Activated T-cell treated with anti-CD3 and anti-CD28 coated beads, Interleukin-2, amount 50 U/mL, for 72 hours (primary cell): ENCODE data around the gene TBC1D9B. TPM values are rescaled to one million over a fixed set of nuclear protein-coding genes. Genes with fewer than 3 reads are reported as not detected.

Experiments used
- ATAC-seq, 2 donors: fragments of 150-1000 bp; cut with Tn5 transposase; replicated peaks in 1 of 2; 2 replicates each; pipeline ENCODE4 v1.10.0; 2021; ENCODE audit warnings: moderate library complexity in 2 of 2, mild to moderate bottlenecking in 1 of 2
- DNase-seq, 2 donors: peaks; one replicate each; pipeline ENCODE4 v3.0.0; 2021 to 2022; ENCODE audit warnings: mixed read lengths in 1 of 2
- H3K27ac Mint-ChIP-seq: one replicate; pipeline ENCODE4 v1.8.0; 2022; ENCODE audit warnings: mild to moderate bottlenecking, moderate library complexity, mixed read lengths
- H3K27me3 Mint-ChIP-seq: one replicate; pipeline ENCODE4 v1.8.0; 2022; ENCODE audit warnings: low read depth, mixed read lengths
- H3K36me3 Mint-ChIP-seq, 2 donors: one replicate each; pipeline ENCODE4 v1.8.0; 2022; ENCODE audit warnings: mixed read lengths in 2 of 2, mild to moderate bottlenecking in 1 of 2; ENCODE audit not compliant: insufficient read depth in 2 of 2
- H3K4me1 Mint-ChIP-seq: one replicate; pipeline ENCODE4 v1.8.0; 2022; ENCODE audit warnings: low read depth, mixed read lengths
- H3K4me3 Mint-ChIP-seq, 2 donors: one replicate each; pipeline ENCODE4 v1.8.0; 2022; ENCODE audit warnings: mild to moderate bottlenecking in 2 of 2, mixed read lengths in 2 of 2, moderate library complexity in 2 of 2
- H3K9me3 Mint-ChIP-seq, 2 donors: one replicate each; pipeline ENCODE4 v1.8.0; 2022; ENCODE audit warnings: mixed read lengths in 2 of 2
- total RNA-seq, 2 donors: library from RNA; stranded (reverse); gene quantifications; one replicate each; pipeline ENCODE4 v1.2.3, GENCODE V29; 2022

The TBC1D9B gene
- total RNA-seq, 2 donors from 2014 or later = 62.5 to 72.3 TPM

GRCh38 chr5:179868541-179868940 is 39.2 kb downstream of the TBC1D9B start:
- H3K4me3 Mint-ChIP-seq = no peak overlapping the region
- H3K36me3 Mint-ChIP-seq = peaks cover 3% of the 10 kb centered on the region in 2 donors
- no peak overlapping the region for H3K27ac Mint-ChIP-seq
- ATAC-seq = no peak
- no peaks in the 10 kb centered on the region for H3K27me3 Mint-ChIP-seq
- H3K4me1 Mint-ChIP-seq = no peaks in the 10 kb centered on the region
- DNase-seq = no peak
- no peaks in the 10 kb centered on the region for H3K9me3 Mint-ChIP-seq

- Mint-ChIP-seq H3K36me3 (peaks cover 3 to 5% of the 10 kb centered on the region in 2 donors), H3K4me3 (no peak overlapping the region), H3K27ac (peak overlapping the region; percentile 53), H3K9me3 (no peaks in the 10 kb centered on the region), H3K27me3 (no peaks in the 10 kb centered on the region), H3K4me1 (no peaks in the 10 kb centered on the region)
- ATAC-seq = no peak
- no peak for DNase-seq
Observed at GRCh38 chr5:179867476-179867875, 40.2 kb downstream of the TBC1D9B start.

GRCh38 chr5:179867079-179867465 is 40.6 kb downstream of the TBC1D9B start:
- Mint-ChIP-seq H3K27me3 (no peaks in the 10 kb centered on the region), H3K4me1 (no peaks in the 10 kb centered on the region), H3K4me3 (no peak overlapping the region), H3K36me3 (peaks cover 3 to 7% of the 10 kb centered on the region in 2 donors), H3K9me3 (no peaks in the 10 kb centered on the region), H3K27ac (peak overlapping the region; percentile 53)
- DNase-seq (no peak), ATAC-seq (no peak)

GRCh38 chr5:179866241-179867078 is 41.2 kb downstream of the TBC1D9B start:
- peaks cover 3 to 8% of the 10 kb centered on the region in 2 donors for H3K36me3 Mint-ChIP-seq
- H3K4me1 Mint-ChIP-seq = no peaks in the 10 kb centered on the region
- no peaks in the 10 kb centered on the region for H3K9me3 Mint-ChIP-seq
- no peaks in the 10 kb centered on the region for H3K27me3 Mint-ChIP-seq
- H3K4me3 Mint-ChIP-seq = no peak overlapping the region
- peak; percentile 61 to 66 for ATAC-seq
- peak; percentile 23 to 40 for DNase-seq
- H3K27ac Mint-ChIP-seq = no peak overlapping the region

- Mint-ChIP-seq H3K27me3 (no peaks in the 10 kb centered on the region), H3K4me1 (peaks cover under 1% of the 10 kb centered on the region), H3K4me3 (no peak overlapping the region), H3K27ac (no peak overlapping the region), H3K36me3 (peaks cover 3 to 10% of the 10 kb centered on the region in 2 donors), H3K9me3 (no peaks in the 10 kb centered on the region)
- ATAC-seq (no peak), DNase-seq (no peak)
Observed at GRCh38 chr5:179865491-179866240, 42.0 kb downstream of the TBC1D9B start.

GRCh38 chr5:179864686-179865085 is 43.0 kb downstream of the TBC1D9B start:
- Mint-ChIP-seq H3K4me1 (peaks cover 10% of the 10 kb centered on the region), H3K36me3 (peaks cover 3 to 10% of the 10 kb centered on the region in 2 donors), H3K4me3 (no peak overlapping the region), H3K27ac (no peak overlapping the region), H3K27me3 (no peaks in the 10 kb centered on the region), H3K9me3 (no peaks in the 10 kb centered on the region)
- DNase-seq = no peak
- ATAC-seq = no peak

GRCh38 chr5:179863449-179864085 is 44.1 kb downstream of the TBC1D9B start:
- Mint-ChIP-seq H3K4me1 (peaks cover 14% of the 10 kb centered on the region), H3K9me3 (no peaks in the 10 kb centered on the region), H3K27me3 (no peaks in the 10 kb centered on the region), H3K4me3 (no peak overlapping the region), H3K36me3 (peaks cover 3 to 10% of the 10 kb centered on the region in 2 donors), H3K27ac (no peak overlapping the region)
- ATAC-seq (no peak), DNase-seq (no peak)

- H3K4me1 Mint-ChIP-seq = peaks cover 17% of the 10 kb centered on the region
Observed at GRCh38 chr5:179862891-179863290, 44.8 kb downstream of the TBC1D9B start.

GRCh38 chr5:179862296-179862695 is 45.4 kb downstream of the TBC1D9B start:
- Mint-ChIP-seq H3K27ac (no peak overlapping the region), H3K4me1 (peaks cover 23% of the 10 kb centered on the region), H3K36me3 (peaks cover 3 to 10% of the 10 kb centered on the region in 2 donors), H3K27me3 (no peaks in the 10 kb centered on the region), H3K9me3 (no peaks in the 10 kb centered on the region), H3K4me3 (no peak overlapping the region)
- ATAC-seq = no peak
- DNase-seq = no peak

More at GRCh38 chr5:179862891-179863290, 44.8 kb downstream of the TBC1D9B start:
- H3K36me3 Mint-ChIP-seq = peaks cover 3 to 10% of the 10 kb centered on the region in 2 donors
- ATAC-seq = no peak
- no peaks in the 10 kb centered on the region for H3K27me3 Mint-ChIP-seq
- H3K4me3 Mint-ChIP-seq = no peak overlapping the region
- no peak overlapping the region for H3K27ac Mint-ChIP-seq
- H3K9me3 Mint-ChIP-seq = no peaks in the 10 kb centered on the region
- no peak for DNase-seq

GRCh38 chr5:179860301-179860700 is 47.4 kb downstream of the TBC1D9B start:
- ATAC-seq (no peak), DNase-seq (no peak)
- Mint-ChIP-seq H3K4me1 (peaks cover 30% of the 10 kb centered on the region), H3K27ac (peak overlapping the region; percentile 48), H3K9me3 (no peaks in the 10 kb centered on the region), H3K36me3 (peaks cover 3 to 10% of the 10 kb centered on the region in 2 donors), H3K27me3 (no peaks in the 10 kb centered on the region), H3K4me3 (peak overlapping the region; percentile 64 to 87)

GRCh38 chr5:179858586-179859427 is 48.9 kb downstream of the TBC1D9B start, which contains the start of gene MRNIP:
Gene MRNIP (minus strand): TSS chr5:179858817. CDS start chr5:179858796, 21 bp downstream.
- peaks cover 33% of the 10 kb centered on the region for H3K4me1 Mint-ChIP-seq
- no peaks in the 10 kb centered on the region for H3K27me3 Mint-ChIP-seq
- peak within 1 kb of the TSS; percentile 88 for H3K27ac Mint-ChIP-seq
- ATAC-seq (peak; percentile 95 to 97), DNase-seq (peak; percentile 95)
- H3K4me3 Mint-ChIP-seq = peak within 1 kb of the TSS; percentile 87 to 99
- H3K36me3 Mint-ChIP-seq = peaks cover 2 to 8% of the 10 kb centered on the region in 2 donors
- no peaks in the 10 kb centered on the region for H3K9me3 Mint-ChIP-seq

- no peaks in the 10 kb centered on the region for H3K27me3 Mint-ChIP-seq
- H3K27ac Mint-ChIP-seq = peak overlapping the region; percentile 88
- ATAC-seq (peak; percentile 71 to 73), DNase-seq (peak; percentile 66 to 71)
- H3K4me1 Mint-ChIP-seq = peaks cover 33% of the 10 kb centered on the region
- peaks cover 0 to 7% of the 10 kb centered on the region in 2 donors for H3K36me3 Mint-ChIP-seq
- H3K4me3 Mint-ChIP-seq = peak overlapping the region; percentile 87 to 99
- H3K9me3 Mint-ChIP-seq = no peaks in the 10 kb centered on the region
Observed at GRCh38 chr5:179858241-179858585, 49.5 kb downstream of the TBC1D9B start.
